GM13977 (cell line): ENCODE data around the gene ADORA2A.

Experiments used
- DNase-seq: peaks from one replicate; pipeline ENCODE4 v3.0.0; 2012; ENCODE audit warnings: low spot score
- in situ Hi-C: fragments of 300-500 bp; cut with MboI; formaldehyde crosslinking; loops from one replicate; pipeline ENCODE4 v1.12.0; 2022; ENCODE audit warnings: low sequenced_read_pairs, low pct_unique_long_range_greater_than_20kb, mixed read lengths, inconsistent platforms; ENCODE audit not compliant: unreplicated experiment
- TF ChIP-seq, protein P1 (sequence below): IDR thresholded peaks from 2 replicates; pipeline ENCODE4 v1.5.1; 2012; ENCODE audit warnings: mild to moderate bottlenecking, control low read depth; ENCODE audit not compliant: insufficient read depth; ENCODE audit errors: extremely low read depth, missing control alignments

Gene ADORA2A

DNA sequence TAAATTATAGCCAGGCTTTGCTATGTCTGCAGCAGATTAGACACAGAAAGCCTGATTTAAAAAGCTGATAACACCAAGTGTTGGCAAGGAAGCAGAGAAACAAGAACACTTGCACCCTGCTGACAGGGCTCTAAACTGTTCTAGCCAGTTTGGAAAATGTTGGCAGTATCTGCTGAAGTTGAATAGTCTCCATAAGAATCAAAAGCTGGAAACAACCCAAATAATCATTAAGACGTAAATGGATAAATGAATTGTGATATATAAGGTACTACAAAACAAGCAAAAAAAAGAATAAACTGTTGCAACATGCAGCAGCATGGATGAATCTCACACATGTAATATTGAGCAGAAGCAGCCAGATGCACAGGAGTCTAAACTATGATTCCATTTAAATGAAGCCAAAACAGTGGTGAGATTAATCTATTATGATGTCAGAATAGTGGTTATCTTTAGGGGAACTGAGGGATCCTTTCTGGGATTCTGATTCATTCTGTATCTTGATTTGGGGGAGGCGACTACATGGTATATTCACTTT lies 40.4 kb upstream of the ADORA2A start:
- TF ChIP-seq, protein P1, sequence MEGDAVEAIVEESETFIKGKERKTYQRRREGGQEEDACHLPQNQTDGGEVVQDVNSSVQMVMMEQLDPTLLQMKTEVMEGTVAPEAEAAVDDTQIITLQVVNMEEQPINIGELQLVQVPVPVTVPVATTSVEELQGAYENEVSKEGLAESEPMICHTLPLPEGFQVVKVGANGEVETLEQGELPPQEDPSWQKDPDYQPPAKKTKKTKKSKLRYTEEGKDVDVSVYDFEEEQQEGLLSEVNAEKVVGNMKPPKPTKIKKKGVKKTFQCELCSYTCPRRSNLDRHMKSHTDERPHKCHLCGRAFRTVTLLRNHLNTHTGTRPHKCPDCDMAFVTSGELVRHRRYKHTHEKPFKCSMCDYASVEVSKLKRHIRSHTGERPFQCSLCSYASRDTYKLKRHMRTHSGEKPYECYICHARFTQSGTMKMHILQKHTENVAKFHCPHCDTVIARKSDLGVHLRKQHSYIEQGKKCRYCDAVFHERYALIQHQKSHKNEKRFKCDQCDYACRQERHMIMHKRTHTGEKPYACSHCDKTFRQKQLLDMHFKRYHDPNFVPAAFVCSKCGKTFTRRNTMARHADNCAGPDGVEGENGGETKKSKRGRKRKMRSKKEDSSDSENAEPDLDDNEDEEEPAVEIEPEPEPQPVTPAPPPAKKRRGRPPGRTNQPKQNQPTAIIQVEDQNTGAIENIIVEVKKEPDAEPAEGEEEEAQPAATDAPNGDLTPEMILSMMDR = no peak
- no peak for DNase-seq
- in situ Hi-C loops = no loop called here

DNA sequence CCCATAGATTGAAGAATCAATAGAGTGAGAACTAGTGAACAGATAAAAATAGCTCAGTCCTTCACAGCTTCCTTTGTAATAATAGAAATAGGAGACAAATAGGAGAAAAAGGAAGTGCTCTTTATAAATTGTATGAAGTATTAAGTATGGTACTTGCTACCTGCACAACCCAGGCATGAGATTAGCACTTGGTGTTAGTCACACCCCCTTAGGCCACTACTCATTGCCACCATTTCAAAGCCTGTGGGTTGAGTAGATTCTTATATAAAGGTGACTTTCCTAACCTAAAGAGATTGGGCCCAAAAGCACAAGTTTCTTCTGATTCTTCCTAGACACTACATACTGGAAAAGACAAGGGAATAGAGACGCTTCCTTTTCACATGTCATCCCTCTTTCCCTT lies 37.7 kb upstream of the ADORA2A start:
- in situ Hi-C loops = no loop called here
- TF ChIP-seq, protein P1 = no peak
- DNase-seq = no peak

DNA sequence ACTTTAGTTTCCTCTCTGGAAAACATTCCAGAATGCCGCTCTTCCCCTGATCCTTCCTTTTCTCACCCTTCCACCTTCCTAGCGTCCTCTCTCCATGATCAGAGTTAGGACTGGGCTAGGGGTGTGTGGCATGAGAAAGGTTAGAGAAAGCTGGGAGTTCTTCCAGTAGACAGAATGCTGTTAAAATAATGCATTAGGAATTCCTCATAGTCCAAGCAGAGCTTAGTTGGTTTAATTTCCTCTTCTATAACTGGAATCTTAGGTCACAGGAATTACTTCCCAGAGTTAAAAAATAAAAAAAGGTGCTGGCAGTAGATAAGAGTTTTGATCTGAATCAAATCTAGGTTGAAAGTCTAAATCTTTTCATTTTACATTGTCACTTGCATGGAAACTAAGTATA lies 37.2 kb upstream of the ADORA2A start:
- in situ Hi-C loops = no loop called here
- DNase-seq = no peak
- TF ChIP-seq, protein P1 = no peak

DNA sequence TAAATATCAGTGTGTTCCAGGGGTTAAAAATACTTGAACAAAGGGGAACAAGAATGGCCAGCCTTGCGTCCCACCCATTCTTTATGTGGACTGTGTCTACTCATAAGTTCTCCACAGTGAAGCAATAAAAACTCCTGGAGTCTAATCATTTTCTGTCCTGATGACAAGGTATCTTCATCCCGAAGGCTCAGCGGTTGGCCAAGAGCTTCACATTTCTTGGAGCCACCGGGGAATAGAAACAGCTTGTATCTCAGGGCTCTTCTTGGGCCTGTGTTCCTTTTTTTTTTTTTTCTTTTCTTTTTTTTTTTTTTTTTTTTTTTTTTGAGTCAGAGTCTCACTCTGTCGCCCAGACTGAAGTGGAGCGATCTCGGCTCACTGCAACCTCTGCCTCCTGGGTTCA lies 36.8 kb upstream of the ADORA2A start:
- in situ Hi-C loops = no loop called here
- TF ChIP-seq, protein P1 = no peak
- no peak for DNase-seq

DNA sequence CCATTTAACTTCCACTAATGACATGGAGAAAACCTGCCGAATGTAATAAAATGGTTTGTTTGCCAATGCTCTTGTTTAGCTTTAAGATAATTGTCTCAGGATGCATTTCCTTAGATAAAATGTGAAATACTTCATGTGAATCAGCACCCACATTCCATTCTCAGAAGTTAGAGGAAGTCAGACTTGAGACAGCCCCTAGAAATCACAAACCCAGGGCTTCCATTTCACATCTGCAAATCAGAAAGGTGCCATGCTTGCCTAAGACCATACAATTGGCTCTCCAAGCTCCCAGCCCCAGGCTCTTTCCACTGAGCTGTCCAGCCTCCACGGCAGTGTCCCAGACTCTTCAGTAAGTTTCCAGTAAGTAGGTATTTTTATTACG lies 35.6 kb upstream of the ADORA2A start:
- TF ChIP-seq, protein P1 = no peak
- in situ Hi-C loops = no loop called here
- DNase-seq = no peak

DNA sequence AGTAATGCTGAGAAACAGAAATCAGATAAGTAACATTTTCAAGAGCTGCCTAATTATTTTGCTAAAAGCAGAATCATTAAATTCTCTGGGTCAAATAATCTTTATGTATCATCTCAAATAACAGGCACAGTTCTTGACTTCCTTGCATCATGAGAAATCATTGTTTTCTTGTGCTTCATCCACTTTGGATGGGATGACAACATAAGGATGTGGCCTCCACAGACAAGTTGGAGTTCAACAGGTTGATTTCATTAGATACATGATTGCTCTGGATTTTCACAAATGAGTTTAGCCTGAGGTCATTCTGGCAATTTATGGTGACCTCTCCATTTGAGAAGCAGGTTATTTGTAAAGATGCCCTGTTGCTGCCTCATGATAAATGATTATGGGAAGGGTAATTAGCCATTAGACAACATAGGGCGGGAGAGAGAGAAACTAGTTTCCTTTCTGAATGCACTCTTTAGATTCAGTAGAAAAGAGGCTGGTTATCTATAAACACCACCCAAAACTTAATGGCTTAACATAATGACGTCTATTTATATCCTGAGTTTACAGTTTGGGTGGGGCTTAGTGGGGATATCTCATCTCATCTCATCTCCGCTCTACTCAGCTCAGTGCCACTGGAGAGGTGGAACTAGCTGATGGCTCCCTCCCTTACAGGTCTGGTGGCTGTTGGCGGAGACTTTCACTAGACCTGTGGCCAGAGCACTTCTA lies 35.0 kb upstream of the ADORA2A start:
- DNase-seq = no peak
- TF ChIP-seq, protein P1 = no peak
- in situ Hi-C loops = no loop called here
